Heart left ventricle (tissue), 13 donors: ENCODE measurements around the gene PLP2.

Source experiments
- CTCF ChIP-seq, 12 donors: fragments of 200-600 bp; sonication (generic) in 4 of 12; IDR thresholded peaks; one replicate each; pipeline versions ENCODE4 v1.5.0 to v1.8.0; 2018 to 2022; ENCODE audit warnings: antibody characterized with exemption in 12 of 12, mild to moderate bottlenecking in 5 of 12
- POLR2A ChIP-seq, 2 donors: fragments of 450-650 bp; IDR thresholded peaks; one replicate each; pipeline ENCODE4 v1.6.1; 2017; ENCODE audit warnings: antibody characterized with exemption in 2 of 2, mild to moderate bottlenecking in 2 of 2, moderate library complexity in 2 of 2
- donor health status: ischemic (EF 13 %, LVEDD 7.1; RV severe dilation, severe dysfunction).
- donor health status: DM: no; HTN: yes; CAD: no.
- donor health status: DM: no; HTN: no; CAD: no.
- donor health status: ischemic (EF 25% LVEDD 6.9; RV normal size, moderate dysfunction).
- donor health status: ischemic (EF 25% LVEDD 5.7; RV mildly dilated, moderate dysfunction).
- donor health status: ischemic (EF 35%, LVEDD 5.7; RV mildly dilated, moderate dysfunction).
- donor health status: nonischemic (EF 11% LVEDD 7.7; RV severe dilation, severe dysfunction).
- donor health status: DM: yes; HTN: yes; CAD: no.
- donor health status: PGD.
- donor health status: ischemic (EF 29% LVEDD 5.4; RV normal size, mild dysfunction).
- donor health status: nonischemic (EF 23%, LVEDD 6.1; RV moderate dilation, normal function).

- TF ChIP-seq POLR2A (IDR thresholded peaks at IDR 0.05): no peak
- no peak for TF ChIP-seq CTCF (IDR thresholded peaks at IDR 0.05)
These were observed 18.2 kb upstream of the PLP2 start for GRCh38 chrX:49153467-49153866.
